Muscle of leg (tissue), 11 donors: ENCODE measurements around the gene DNER. TPM values are rescaled to one million over a fixed set of nuclear protein-coding genes. Genes with fewer than 3 reads are reported as not detected.
A peak's percentile ranks its signal among the peaks of the same experiment; 100 is the strongest.

Experiments
- DNase-seq: peaks from one replicate; pipeline ENCODE4 v3.0.0; 2013
- H3K27ac ChIP-seq: one replicate; pipeline ENCODE4 v1.5.1; 2013; ENCODE audit warnings: mild to moderate bottlenecking, low read length, control low read depth
- H3K27me3 ChIP-seq: one replicate; pipeline ENCODE4 v1.6.1; 2013; ENCODE audit warnings: low read length; ENCODE audit not compliant: control insufficient read depth, insufficient read depth
- H3K36me3 ChIP-seq: one replicate; pipeline ENCODE4 v1.6.1; 2013; ENCODE audit warnings: low read length; ENCODE audit not compliant: control insufficient read depth, insufficient read depth
- H3K4me1 ChIP-seq: one replicate; pipeline ENCODE4 v1.6.1; 2013; ENCODE audit warnings: low read length; ENCODE audit not compliant: control insufficient read depth, insufficient read depth
- H3K4me3 ChIP-seq: one replicate; pipeline ENCODE4 v1.5.1; 2013; ENCODE audit warnings: low read length, control low read depth
- H3K9me3 ChIP-seq: replicated peaks from 2 replicates; pipeline ENCODE4 v1.6.1; 2013; ENCODE audit warnings: low read depth, low read length; ENCODE audit not compliant: control insufficient read depth
- WGBS: methylation state at CpG from one replicate; pipeline ENCODE4 v1.1.5; 2013; ENCODE audit warnings: missing lambda C conversion rate; ENCODE audit not compliant: insufficient coverage; 5-methylcytosine and 5-hydroxymethylcytosine counted together
- polyA plus RNA-seq, 8 donors: library from polyadenylated mRNA; unstranded; fragments of 120-200 nt; gene quantifications; one replicate each; pipeline versions ENCODE4 v1.2.1 to v1.2.3, GENCODE V29; 2013; ENCODE audit warnings: inconsistent platforms in 1 of 8, low replicate concordance in 1 of 8; ENCODE audit not compliant: insufficient read length in 8 of 8, insufficient read depth in 1 of 8
- total RNA-seq: library from RNA; stranded (reverse); fragments of 120-200 nt; gene quantifications from one replicate; pipeline ENCODE4 v1.2.4, GENCODE V29; 2013

Gene DNER
- total and polyA plus RNA-seq, 9 donors: 0.57 to 3.2 (median 1.8) TPM

DNA sequence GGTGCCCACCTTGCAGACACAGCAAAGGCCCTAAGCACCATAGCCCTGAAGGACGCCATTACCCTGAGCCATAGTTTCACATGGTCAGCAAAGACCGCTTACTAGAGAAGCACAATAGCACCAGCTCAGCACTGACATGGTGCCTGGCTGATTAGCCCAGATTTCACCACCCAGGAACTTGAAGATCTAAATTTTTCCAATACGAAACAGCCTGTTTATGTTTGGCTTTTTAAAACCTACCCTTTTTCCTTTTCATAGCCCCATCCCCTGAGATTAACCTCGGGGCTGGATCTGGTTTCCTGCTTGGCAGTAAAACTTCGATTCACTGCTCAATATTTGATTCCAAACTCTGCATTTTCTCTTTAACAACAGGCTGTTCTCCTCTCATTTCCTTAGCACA, 284.8 kb downstream of the DNER start:
- H3K9me3 ChIP-seq: no peaks in the 10 kb centered on the region
- peak; percentile 88 for DNase-seq
- 55% methylated on average over 3 of the region's 5 CpGs for WGBS
- H3K4me1 ChIP-seq: peaks cover 4% of the 10 kb centered on the region
- no peaks in the 10 kb centered on the region for H3K36me3 ChIP-seq
- H3K27me3 ChIP-seq: no peaks in the 10 kb centered on the region
- no peak overlapping the region for H3K4me3 ChIP-seq
- peak overlapping the region; percentile 69 for H3K27ac ChIP-seq

DNA sequence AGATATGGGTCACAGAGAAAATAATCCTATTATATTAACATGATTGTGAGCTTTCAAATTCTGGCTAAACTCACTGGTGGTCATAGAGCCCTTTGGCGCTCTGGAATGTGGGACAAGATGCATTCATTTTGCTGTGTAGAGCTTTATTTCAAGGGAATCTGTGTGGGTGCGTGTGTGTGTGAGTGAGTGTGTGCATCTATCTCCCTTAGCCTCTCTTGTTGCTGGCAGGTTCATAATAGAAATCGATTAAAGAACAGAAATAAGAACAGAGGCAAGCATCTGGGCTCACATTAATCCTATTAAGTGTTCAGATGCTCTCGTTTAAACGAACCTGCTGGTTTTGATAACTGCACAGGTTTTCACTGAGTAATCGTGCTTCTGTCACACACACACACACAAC, 287.9 kb downstream of the DNER start:
- WGBS: no CpG with 5 or more reads among the region's 6 CpGs

DNA sequence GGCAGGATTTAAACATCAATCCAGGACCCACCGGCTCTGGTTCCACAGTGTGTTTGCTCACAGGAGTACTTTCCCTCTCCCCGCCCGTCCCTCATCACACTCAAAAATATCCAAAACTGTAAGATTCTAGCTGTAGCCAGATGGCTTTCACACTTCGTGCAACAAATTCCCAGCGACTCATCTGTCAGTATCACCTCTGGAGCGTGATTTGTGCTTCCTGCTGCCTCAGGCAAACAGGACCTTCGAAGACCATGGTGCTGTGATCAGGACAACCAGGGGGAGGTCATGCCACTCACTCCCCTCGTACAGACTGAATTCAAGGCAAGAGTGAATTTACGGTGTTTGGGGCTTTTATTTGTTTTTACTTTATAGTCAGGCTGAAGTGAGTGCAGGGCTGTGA, 288.8 kb downstream of the DNER start:
- WGBS: 72% methylated on average over 7 of the region's 9 CpGs
- Histone ChIP-seq H3K27me3 (no peaks in the 10 kb centered on the region), H3K27ac (no peak overlapping the region)

More for the DNA sequence above, 287.9 kb downstream of the DNER start:
- Histone ChIP-seq H3K4me3 (no peak overlapping the region), H3K36me3 (no peaks in the 10 kb centered on the region), H3K4me1 (peaks cover 4% of the 10 kb centered on the region), H3K27ac (no peak overlapping the region), H3K27me3 (no peaks in the 10 kb centered on the region), H3K9me3 (no peaks in the 10 kb centered on the region)
- DNase-seq: no peak

DNA sequence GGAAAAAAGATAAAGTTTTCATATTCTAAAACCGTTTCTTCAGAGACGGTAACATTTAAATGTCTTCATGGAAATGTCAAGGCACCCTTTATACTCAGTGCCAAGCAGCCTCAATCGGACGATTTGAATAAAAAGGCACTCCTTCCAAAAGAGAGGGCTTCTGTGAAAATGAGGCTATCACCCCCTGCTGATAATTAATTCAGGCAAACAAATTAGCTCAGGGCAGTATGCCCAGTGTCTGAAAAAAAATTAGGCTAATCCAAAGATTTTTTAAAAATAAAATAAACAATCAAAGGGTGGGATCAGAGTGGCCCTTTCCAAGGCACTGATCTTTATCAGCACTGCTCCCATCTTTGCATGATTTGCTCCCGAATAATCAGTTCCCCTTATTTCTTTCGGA, 292.3 kb downstream of the DNER start:
- Histone ChIP-seq H3K36me3 (no peaks in the 10 kb centered on the region), H3K27ac (no peak overlapping the region), H3K27me3 (no peaks in the 10 kb centered on the region), H3K4me1 (peaks cover 5% of the 10 kb centered on the region), H3K9me3 (no peaks in the 10 kb centered on the region), H3K4me3 (no peak overlapping the region)
- 79% methylated on average over 4 of the region's 6 CpGs for WGBS
- DNase-seq: no peak

More for the DNA sequence above, 288.8 kb downstream of the DNER start:
- no peaks in the 10 kb centered on the region for H3K9me3 ChIP-seq
- H3K4me1 ChIP-seq: peaks cover 4% of the 10 kb centered on the region
- no peak overlapping the region for H3K4me3 ChIP-seq
- DNase-seq: no peak
- no peaks in the 10 kb centered on the region for H3K36me3 ChIP-seq

DNA sequence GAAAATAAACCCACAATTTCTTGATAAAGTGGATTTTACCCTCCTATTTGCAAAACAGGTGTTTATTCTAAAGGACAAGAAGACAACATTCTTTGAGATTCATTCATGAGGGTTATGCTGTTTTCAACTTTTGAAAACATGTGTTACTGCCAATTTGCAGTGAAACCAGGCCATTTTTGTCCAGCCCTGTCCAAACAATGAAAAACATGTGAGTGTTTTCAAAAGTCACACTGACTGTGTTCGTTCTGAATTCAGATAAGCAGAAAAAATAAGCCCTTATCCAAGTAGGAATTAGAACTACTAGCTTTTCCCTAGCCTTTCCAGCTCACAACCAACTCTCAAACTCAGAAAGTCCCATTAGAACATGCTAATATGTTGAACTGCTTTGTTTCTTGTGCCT, 295.2 kb downstream of the DNER start:
- DNase-seq: peak; percentile 77
- peak overlapping the region; percentile 44 for H3K27ac ChIP-seq
- H3K4me1 ChIP-seq: peaks cover 13% of the 10 kb centered on the region
- no peak overlapping the region for H3K4me3 ChIP-seq
- no peaks in the 10 kb centered on the region for H3K9me3 ChIP-seq
- WGBS: no CpG with 5 or more reads among the region's 1 CpG
- H3K36me3 ChIP-seq: no peaks in the 10 kb centered on the region
- H3K27me3 ChIP-seq: no peaks in the 10 kb centered on the region

DNA sequence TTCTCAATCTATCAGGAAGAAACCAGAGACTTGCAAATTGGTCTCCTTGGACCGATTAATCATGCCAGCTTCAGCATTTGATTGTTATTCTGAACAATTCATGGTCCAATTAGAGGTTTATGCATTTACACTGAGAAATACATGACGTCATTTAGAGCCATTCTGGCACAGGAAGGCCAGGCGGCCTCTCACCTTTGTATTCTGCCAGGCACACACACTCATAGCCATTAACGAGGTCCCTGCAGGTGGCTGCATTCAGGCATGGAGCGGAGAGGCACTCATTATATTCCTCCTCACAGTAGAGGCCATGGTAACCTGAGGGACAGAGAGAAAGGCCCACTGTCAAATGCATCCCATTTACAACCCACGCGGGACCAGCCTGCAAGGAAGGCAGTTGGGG, 296.4 kb downstream of the DNER start:
- Histone ChIP-seq H3K27me3 (no peaks in the 10 kb centered on the region), H3K27ac (no peak overlapping the region), H3K9me3 (no peaks in the 10 kb centered on the region), H3K4me1 (peaks cover 13% of the 10 kb centered on the region), H3K4me3 (no peak overlapping the region), H3K36me3 (no peaks in the 10 kb centered on the region)
- 69% methylated on average over 2 of the region's 7 CpGs for WGBS
- no peak for DNase-seq

DNA sequence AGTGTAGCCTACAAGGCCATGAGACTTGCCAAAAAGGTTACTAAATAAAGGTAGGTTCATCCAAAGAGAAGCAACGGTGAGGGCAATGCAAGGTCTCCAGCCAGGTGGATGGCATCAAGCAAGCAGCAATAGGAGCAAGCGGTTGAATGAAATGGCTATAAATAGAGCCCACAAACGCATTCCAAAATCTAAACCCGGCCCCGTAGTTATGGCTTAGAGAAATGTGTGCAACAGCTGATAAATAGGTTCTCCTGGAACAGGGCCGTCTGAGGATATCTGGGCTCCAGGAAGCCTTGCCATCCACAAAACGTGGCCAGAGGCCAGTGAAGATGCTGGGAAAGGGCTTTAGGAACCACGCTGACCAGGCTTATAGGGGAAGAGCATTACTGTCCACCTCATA, 297.2 kb downstream of the DNER start:
- H3K27ac ChIP-seq: no peak overlapping the region
- H3K36me3 ChIP-seq: no peaks in the 10 kb centered on the region
- WGBS: 55% methylated on average over 4 of the region's 8 CpGs
- peaks cover 13% of the 10 kb centered on the region for H3K4me1 ChIP-seq
- no peaks in the 10 kb centered on the region for H3K27me3 ChIP-seq
- H3K9me3 ChIP-seq: no peaks in the 10 kb centered on the region
- DNase-seq: no peak
- no peak overlapping the region for H3K4me3 ChIP-seq

DNA sequence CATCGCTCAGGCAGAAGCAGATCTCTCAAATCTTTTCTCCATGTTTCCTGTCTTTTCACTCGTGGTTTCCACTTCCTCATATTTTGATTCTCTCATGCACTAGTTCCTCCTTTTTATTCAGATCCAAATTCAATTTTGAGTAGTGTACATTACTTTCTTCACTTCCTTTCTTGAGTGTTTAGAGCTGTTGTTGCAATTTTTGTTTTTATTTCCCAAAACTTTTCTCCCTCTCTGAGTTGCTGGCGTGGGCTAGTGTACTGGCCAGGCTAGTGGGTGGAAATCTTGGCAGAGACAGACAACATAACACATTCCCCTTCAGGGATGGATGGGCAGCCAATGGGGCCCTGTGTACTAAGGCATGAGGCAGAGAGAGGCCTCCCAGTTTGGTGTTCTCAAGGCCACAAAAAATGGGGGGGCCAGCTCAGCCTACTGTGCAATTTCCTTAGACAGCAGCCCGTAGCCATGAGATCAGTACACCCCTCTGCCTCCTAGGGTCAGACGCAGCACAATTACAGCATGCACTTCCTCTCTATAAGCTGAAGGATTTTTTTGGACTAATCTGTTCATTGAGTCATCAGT, 298.1 kb downstream of the DNER start:
- Histone ChIP-seq H3K36me3 (no peaks in the 10 kb centered on the region), H3K4me1 (peaks cover 13% of the 10 kb centered on the region), H3K4me3 (no peak overlapping the region), H3K9me3 (no peaks in the 10 kb centered on the region), H3K27ac (peak overlapping the region; percentile 48), H3K27me3 (no peaks in the 10 kb centered on the region)
- peak; percentile 78 for DNase-seq
- WGBS: 23% methylated on average over 3 of the region's 5 CpGs

DNA sequence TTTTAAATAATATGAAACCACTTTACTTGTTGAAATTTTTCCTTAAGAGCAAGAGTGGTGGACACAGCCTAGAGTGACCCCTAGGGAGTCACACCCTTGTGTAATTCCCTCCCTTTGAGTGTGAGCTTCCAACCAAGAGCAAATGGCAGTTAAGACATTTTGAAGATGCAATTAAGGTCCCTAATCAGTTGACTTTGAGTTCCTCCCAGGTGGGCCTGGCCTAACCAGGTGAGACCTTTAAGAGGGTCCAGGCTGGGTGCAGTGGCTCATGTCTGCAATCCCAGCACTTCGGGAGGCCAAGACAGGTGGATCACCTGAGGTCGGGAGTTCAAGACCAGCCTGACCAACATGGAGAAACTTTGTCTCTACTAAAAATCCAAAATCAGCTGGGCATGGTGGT, 299.7 kb downstream of the DNER start:
- Histone ChIP-seq H3K27ac (no peak overlapping the region), H3K4me3 (no peak overlapping the region), H3K36me3 (no peaks in the 10 kb centered on the region), H3K4me1 (peaks cover 17% of the 10 kb centered on the region), H3K27me3 (no peaks in the 10 kb centered on the region), H3K9me3 (no peaks in the 10 kb centered on the region)
- no CpG with 5 or more reads among the region's 2 CpGs for WGBS
- no peak for DNase-seq

DNA sequence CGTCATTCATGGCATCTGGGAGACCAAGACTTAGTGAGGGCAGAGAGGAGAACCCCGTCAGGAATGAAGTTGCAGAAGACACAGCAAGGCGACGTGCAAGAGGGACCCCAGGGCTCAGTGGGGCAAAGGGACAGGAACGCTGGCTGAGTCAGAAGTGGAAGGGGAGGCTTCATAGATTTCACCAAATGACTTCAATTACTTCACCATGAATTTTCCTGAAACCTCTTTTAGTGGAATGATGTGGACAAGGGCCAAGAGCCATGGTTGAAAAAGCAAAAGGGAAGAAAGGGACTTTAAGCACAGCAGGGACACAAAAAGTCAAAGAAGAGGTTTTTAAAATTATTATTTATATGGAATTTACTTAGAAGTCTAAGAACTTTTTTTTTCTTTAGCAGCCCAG, 301.7 kb downstream of the DNER start:
- Histone ChIP-seq H3K4me1 (peaks cover 17% of the 10 kb centered on the region), H3K27ac (no peak overlapping the region), H3K27me3 (no peaks in the 10 kb centered on the region), H3K4me3 (no peak overlapping the region), H3K9me3 (no peaks in the 10 kb centered on the region), H3K36me3 (no peaks in the 10 kb centered on the region)
- DNase-seq: no peak
- 95% methylated on average over 4 of the region's 5 CpGs for WGBS

DNA sequence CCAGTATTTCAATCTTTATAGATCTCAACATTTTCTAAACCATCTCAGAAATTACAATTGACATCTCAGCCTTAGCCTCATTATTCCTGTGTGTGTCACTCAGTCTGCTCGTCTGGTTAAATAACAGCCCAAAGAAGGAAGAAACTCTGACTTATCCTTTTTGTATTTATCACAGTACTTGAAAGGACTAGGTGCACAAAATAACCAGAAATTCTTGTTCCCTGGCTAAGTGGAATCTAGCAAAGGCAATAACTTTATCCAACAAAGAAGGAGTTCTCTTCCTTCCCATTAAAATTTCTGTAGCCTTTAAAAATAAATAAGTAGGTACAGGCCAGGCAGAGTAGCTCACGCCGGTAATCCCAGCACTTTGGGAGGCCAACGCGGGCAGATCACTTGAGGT, 303.4 kb downstream of the DNER start:
- Histone ChIP-seq H3K27ac (no peak overlapping the region), H3K27me3 (no peaks in the 10 kb centered on the region), H3K9me3 (no peaks in the 10 kb centered on the region), H3K4me3 (no peak overlapping the region), H3K4me1 (peaks cover 7% of the 10 kb centered on the region), H3K36me3 (no peaks in the 10 kb centered on the region)
- 50% methylated on average over 1 of the region's 5 CpGs for WGBS
- no peak for DNase-seq
